Astrocyte (in vitro differentiated cells and primary cell): ENCODE data around the gene DACT2.

Experiments used
- CTCF ChIP-seq: IDR thresholded peaks from 2 replicates; pipeline ENCODE4 v1.5.1; 2011; ENCODE audit warnings: low read depth, mild to moderate bottlenecking, inconsistent platforms, low read length, moderate library complexity; ENCODE audit not compliant: insufficient read depth
- EZH2 ChIP-seq: IDR thresholded peaks from 2 replicates; pipeline ENCODE4 v1.6.1; 2012; ENCODE audit warnings: mild to moderate bottlenecking, low read length, inconsistent platforms; ENCODE audit not compliant: insufficient read depth

DNA sequence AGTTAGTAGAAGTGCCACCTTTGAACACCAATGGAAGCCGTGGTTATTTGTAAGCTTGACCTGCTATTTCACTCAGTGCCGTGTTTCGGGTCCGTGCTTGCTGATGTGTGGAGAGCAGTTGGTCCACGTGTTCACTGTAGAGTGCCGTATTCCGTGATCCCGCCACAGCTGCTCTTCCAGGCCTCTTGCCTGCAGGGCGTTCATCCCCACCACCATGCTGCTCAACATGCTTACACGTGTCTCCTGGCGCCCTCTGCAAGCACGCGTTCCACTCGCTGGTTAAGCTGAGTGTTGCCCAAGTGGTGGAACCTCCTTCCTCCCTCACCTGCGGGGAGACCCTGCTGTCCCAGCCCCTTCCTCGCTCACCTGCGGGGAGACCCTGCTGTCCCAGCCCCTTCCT is 28.0 kb upstream of the DACT2 start:
- TF ChIP-seq CTCF (no peak), EZH2 (no peak)
